IPS-NIHi7 (cell line): Measurements from ENCODE around the gene DCDC2.
A peak's percentile ranks its signal among the peaks of the same experiment; 100 is the strongest.
"Not testable (repeated sequence)": the region's sequence is repeated elsewhere in the genome, so short reads cannot be mapped to it uniquely, and the experiment has no call there.

Experiments used
- DNase-seq: peaks from one replicate; pipeline ENCODE4 v3.0.0; 2012; ENCODE audit warnings: mixed read lengths; ENCODE audit errors: extremely low spot score

DCDC2 gene

DNA sequence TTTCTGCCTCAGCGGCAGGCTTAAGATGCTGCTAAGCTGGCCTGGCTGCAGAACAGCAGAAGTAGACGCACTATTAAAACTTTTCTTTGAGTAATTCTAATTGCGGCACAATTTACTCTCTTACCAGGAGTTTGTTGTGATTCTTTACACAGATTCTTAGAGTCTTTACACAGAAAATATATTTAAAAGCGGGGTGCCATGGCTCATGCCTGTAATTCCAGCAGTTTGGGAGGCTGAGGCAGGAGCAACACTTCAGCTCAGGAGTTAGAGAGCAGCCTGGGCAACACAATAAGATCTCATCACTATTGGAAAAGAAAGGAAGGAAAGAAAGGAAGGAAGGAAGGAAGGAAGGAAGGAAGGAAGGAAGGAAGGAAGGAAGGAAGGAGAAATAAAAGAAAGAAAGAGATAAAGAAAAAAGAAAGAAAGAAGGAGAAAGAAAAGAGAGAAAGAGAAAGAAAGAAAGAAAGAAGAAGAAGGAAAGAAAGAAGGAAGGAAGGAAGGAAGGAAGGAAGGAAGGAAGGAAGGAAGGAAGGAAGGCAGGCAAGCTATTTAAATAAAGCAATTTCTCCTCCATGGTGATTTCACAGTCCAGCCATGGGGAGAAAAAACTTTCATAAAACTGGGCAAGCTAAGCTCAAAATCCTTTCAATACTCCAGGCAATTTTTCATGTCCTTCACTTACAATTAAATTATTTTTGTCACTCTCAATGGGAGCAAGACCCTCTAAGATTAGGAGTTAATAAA lies 23.8 kb upstream of the DCDC2 start:
- no peak for DNase-seq

DNA sequence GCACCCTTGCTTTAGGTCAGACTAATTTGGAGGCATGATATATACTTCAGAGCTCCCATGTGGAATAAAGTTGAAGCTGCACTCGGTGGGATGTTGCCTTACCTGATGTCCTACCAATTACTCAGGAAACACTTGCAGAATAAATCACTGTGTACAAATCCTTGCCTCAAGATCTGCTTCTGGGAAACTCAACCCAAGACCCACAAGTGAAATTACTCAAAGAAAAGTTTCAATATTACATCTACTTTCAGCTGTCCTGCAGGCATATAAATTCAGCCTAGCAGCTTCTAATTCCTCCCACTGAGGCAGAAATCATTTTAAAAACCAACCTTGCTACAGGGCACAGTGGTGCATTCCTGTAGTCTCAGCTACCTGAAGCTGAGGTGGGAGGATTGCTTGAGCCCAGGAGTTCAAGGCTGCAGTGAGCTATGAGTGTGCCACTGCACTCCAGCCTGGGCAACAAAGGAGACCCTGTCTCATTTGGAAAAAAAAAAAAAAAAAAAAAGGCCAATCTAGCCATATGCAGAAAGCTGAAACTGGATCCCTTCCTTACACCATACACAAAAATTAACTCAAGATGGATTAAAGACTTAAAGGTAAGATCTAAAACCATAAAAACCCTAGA lies 20.7 kb upstream of the DCDC2 start:
- DNase-seq = no peak

DNA sequence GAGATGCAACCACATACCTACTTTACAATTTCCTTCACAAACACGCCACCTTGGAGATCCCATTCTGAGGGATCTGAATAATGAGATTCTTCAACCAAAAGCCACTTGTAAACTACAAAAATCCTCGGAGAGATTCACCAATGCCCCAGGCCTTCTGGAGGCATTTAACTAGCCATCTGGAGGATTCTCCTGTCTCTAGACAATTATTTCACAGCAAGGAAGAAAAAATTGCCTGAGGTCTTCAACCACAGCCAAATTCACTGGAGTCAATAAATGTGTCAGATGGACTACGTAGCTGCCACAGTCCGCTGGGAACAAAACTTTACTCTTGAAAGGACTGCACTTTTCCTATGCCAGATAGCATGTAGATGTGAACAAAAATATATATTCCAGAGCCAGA lies 19.0 kb upstream of the DCDC2 start:
- DNase-seq = no peak

DNA sequence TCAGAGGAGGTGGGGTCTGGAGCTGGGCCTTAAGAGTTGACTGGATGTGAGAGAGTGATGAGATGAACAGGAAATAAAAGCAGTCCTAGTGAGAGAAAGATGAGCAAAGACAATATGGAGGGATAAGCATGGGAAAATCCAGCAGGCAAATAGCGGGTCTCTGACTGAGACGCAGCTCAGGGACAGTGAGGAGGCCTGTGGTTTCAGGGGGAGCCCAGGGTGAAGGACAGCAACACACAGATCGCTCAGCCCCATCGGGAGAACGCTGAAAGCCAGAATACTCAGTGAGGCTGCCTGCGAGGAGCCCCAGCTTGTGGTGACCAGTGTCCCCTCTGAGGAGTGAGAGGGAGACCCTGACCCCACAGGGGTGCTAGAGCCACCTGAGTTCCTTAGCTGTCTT lies 16.8 kb upstream of the DCDC2 start:
- no peak for DNase-seq

DNA sequence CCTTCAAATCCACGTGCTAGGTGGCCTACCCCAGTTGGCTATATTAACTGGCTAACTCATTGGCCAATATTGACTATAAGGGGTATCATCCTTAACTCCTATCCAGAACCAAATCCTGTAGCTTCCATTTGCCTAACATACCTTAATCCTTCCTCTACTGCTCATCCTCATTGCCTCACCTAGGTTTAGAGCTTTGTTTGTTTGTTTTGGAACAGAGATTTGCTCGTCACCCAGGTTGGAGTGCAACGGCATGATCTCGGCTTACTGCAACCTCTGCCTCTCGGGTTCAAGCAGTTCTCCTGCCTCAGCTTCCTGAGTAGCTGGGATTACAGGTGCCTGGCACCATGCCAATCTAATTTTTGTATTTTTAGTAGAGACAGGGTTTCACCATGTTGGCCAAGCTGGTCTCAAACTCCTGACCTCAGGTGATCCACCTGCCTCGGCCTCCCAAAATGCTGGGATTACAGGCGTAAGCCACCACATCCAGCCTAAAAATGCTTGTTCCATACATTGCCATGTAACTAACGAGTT lies 7.3 kb upstream of the DCDC2 start:
- DNase-seq = not testable (repeated sequence)

DNA sequence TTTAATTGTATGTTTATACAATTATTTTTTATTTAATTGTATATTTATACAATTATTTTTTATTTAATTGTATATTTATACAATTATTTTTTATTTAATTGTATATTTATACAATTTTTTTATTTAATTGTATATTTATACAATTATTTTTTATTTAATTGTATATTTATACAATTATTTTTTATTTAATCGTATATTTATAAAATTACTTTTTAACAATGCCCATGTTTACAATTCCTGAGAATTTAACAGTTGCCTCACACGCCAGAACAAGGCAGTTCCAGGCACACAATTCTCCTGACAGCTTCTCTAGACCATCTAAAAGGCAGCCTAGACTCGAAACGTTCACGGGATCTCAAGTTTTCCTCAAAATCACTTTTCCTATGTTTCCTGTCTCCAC lies 4.5 kb upstream of the DCDC2 start:
- DNase-seq = not testable (repeated sequence)

DNA sequence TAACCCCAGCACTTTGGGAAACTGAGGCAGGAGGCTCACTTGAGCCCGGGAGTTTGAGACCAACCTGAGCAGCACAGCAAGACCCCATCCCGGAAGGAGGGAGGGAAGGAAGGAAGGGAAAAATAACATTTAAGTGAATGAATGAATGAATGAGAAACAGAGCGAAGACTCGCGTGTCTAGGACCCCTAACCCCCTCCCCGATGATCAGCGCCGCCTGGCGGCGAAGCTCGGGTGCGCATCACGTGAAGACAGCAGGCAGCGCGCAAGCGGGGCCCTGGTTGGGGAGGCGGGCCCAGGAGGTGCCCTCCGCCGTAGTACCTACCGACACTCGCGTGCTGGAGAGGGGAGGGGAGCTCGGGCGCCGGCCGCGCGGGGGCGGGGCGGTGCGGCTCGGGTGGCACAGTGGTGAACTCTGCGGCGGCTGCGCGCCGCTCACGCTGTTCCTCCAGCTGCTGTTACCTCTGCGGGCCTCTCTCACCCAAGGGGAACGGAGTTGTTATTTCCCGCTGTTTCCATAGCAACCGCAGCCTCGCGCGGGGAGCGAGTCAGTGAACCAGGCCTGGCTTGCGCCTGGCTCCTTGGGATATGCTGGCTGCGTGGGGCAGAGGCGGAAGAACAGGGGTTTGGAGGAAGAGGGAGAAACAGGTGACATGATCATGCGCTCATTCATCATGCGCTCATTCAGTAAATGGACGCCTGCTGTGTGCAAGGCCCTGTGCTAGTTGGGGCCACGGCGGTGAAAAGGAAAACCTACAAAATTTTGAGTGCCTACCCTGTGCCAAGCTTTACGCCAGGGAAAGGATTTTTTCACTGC lies 2.0 kb upstream of the DCDC2 start:
- DNase-seq = peak; percentile 85

DNA sequence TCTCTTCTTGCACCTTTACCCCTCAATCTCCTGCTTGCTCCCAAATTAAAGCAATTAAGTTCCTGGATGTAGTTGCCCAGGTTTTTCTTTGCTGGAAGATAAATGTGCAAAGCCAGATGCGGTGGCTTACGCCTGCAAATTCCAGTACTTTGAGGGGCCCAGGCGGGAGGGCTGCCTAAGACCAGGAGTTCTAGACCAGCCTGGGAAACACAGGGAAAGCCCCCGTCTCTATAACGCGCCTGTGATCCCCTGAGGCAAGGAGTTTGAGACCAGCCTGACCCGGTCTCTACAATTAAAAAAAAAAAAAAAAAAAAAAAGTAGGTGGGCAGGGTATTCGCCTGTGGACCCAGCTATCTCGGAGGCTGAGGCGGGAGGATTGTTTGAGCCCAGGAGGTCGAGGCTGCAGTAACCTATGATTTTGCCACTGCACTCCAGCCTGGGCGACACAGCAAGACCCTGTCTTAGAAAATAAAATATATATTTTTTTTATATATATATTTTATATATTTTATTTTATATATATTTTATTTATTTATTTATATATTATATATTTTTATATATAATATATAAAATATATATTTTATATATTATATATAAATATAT lies 461 bp upstream of the DCDC2 start:
- DNase-seq = no peak

DNA sequence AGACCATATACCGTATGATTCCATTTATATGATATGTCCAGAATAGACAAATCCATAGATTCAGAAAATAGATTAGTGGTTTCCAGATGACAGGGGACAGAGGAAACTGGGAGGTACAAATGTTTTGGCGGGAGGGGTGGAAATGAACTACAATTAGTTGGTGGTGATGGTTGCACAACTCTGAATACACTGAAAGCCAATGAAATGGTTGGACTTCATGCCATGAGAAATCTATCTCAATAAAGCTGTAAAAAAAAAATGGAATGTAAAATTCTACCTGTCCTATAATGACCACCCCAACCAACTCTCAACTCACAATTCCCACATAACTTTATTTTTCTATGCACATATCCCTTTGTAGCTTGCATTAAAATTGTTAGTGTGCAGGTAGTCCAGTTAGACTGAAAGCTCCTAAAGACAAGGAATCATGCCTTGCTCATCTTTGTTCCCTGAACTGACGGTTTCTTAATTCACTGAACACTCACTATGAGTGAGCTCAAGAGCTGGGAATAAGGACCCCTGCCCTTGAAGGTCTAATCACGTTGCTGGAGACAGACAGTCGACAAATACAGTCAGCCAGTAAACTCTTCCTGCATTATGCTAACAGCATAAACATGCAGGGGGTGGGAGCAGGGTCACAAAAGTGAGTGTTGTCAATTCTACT lies 1.4 kb downstream of the DCDC2 start:
- DNase-seq = no peak

DNA sequence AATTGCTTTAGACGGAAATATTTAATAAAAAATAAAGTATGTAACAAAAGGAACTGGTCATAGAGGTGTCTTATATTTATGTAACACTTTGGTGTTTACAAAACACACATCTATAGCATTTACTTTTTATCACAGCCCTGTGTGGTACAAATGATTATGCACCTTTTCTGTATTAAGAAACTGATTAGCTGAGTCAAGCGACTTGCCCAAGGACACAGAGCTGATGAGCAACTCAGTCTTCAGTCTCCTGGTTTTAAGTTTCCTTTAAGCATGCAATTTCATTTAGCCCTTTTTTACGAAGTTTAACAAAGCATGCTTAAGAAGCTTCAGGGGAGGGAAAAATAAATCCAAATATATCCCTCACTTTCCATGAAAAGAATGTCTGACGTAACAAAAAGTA lies 2.5 kb downstream of the DCDC2 start:
- DNase-seq = no peak

DNA sequence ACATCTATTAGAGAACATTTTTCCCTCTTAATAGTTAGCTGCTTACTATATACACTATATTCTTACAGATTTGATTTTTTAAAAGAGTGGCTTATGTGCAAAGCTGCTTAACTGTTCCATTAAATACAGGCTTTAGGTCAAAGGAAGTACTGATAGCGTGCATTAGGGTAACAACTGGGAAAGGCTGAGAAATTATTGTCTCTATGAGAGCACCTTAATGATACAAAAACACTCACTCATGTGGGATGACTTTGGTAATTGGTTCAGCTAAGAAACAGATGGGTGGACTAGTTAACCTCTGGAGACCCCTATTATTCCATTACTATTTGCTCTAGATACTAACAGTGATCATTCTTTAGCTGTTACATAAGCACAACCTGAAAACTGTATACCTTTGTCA lies 4.0 kb downstream of the DCDC2 start:
- no peak for DNase-seq

DNA sequence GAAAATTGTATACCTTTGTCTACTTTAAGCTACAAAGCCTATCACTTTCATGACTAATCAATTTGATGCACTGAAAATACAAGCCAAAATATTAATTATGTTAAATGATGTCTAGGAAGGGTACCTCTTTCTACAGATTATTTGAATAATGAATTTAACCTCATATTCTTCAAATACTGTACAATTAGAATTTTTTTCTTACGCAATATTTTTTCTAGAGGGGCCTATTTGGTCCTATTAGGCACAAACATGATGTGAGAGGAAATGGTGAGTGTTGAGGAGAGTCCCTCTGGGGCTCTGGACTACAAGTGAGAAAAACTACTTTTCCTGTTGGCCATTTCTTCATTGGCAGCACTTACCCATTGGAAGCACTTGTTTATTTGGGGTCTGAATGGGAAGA lies 5.4 kb downstream of the DCDC2 start:
- DNase-seq = no peak

DNA sequence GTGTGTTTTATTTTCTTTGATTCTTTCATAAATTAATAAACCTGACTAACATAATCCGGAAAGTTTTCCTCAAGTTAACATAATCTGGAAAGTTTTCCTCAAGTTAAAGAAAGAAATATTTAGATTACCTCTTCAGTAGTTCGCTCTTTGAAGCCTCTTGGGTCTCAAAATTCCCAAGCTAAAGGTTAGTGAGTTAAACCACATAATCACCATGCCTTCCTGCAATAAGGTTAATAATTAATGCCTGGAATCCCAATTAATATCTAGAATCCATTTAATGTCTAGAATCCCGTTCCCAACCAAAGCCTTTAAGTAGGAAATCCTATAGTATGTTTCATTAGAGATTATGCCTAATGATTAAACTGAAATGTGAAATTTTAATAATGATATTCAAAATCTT lies 12.9 kb downstream of the DCDC2 start:
- DNase-seq = no peak

DNA sequence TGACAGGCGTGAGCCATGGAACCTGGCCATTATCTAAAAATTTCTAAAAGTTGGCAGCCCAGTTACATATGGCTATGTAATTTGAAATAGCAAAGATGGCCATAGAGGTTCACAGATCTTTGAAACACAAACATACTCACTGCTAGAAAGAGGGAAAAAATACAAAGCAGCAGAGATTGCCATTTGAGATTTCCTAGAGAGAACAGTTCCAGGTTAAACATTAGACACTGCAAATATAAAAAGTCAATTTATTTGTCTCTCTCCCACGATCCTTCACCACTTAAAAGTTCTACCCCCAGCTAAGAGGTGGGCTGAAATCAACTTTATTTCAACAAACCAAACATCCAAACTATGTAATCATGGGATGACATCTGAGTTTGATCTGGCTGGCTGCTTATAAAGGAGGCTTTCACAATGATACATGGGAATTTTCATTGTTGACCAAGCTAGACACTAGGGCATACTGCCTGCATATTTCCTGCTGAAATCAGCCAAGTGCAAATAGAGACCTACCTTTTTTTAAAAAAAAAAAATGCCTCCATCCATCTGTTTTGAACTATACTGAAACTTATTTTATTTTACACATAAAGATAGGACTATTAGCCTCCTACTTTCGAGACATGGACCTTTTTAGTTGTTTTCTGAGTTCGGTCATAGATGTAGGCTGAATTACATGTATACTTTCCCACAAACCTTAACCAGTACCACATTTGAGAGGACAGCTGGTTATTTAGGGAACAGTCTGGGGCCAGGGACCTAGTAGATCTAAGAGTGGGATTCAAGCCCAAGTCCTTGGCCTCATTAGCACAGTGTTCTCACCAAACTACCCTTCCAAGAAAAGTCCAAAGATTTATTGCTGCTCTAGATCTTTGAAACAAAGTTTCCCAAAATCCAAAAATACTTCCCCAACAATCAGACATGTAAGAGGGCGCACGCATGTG lies 16.6 kb downstream of the DCDC2 start:
- no peak for DNase-seq

DNA sequence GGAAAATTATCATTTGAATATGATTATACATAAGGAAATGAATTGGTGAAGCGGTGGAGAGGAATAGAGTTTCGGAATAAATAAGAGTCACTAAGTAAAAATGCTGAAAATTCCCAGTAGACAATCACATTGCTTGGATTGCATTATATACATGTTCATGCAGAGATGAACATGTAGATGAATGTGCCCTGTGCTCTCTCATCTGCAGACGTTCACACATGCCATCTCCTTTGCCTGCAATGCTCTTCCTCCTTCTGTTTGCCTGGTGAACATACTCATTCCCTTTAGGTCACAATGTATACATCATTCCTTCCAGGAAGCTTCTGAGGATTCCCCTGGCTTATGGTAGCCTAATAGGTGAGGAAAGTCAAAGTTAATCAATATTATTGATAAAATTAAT lies 17.9 kb downstream of the DCDC2 start:
- DNase-seq = no peak

DNA sequence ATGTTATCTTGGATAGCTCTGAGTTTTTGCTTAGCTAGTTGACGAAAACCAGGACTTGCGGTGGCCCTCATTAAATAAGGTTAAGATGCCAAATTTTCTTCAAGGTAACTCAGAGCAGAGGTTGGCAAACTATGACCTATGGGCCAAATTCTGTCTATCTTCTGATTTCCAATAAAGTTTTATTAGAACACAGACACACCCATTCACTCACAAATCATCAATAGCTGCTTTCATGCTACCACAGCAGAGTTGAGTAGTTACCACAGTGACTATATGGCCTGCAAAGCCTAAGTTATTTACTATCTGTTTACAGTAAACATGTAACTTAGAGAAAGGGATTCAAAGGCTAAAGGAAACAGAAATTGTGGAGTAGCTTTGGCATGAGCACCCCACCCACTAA lies 23.6 kb downstream of the DCDC2 start:
- no peak for DNase-seq

DNA sequence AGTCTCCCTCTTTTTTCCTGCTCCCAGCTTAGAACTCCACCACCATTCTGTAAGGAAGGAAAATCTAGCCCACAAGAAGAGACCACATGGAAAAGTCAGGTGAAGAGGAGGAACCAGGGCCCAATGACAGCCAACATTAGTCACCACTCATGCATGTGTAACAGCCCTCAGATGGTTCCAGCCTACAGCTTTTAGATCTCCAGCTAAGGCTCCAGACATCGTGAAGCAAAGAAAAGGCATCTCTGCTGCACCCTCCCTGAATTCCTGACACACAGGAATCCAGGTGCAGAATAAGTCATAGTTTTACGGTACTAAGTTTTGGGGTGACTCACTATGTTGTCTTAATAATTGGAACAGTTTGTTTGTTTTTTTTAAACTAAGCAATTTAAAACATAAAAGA lies 25.5 kb downstream of the DCDC2 start:
- DNase-seq = no peak

DNA sequence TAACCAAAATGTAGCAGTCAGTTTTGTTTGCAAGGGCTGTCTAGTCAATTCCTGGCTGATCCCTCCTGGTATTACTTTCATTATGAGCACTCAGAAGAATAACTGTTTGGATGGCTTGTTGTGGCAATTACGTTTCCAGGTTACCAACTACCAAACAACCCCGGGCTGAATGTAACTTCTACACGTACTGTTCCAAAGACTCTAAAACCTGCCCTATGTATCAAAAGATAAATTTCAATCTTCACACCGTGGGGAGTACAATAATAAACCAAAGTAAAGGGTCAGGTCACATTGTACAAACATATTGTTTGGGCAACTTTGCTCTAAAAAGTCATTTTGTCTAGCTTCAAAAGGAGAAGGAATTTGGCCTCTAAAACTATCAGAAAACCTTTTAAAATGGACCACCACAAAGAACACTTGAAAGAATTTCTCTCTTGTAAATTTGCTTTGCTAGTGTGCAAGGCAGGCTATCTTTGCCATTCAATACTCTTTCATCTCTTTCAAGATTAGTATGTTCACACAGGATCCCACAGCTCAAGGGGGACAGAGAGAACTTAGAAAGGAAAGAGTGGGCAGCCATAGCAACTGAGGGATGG lies 27.6 kb downstream of the DCDC2 start:
- no peak for DNase-seq

DNA sequence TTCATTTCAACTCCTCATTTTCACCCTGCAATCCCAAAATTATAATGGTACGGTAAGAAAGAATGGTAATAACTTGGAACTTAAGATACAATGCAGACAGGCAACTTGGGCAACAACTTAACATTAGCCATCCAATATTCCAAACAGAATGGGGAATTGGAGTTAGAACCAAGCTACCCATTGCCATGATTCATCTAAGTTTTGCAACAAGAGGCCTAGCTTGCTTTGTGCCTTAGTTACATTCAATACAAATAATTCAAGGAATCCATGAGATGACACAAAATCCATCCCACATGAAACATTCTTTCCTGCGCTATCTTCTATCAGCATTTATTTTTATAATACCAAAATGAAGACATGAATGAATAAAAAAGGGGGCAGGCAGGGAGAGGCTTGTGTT lies 28.4 kb downstream of the DCDC2 start:
- no peak for DNase-seq

DNA sequence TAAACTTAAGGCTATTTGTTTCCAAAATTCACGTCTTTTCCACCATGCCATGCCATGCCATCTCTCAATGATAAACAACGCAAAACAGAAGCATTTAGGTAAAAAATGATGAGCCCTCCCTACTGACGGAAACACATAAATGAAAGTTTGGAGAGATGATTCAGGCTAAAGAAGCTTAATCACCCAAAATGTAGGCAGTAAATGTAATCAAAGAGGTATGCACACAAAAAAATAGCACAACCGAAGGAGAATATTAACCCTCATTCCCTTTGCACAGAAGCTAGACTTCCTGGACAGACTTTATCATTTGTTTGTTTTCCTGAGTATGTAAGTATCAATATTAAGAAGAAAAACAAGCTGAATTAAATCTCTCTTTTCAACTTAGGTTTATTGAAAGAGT lies 28.8 kb downstream of the DCDC2 start:
- no peak for DNase-seq
